H9 (cell line): ENCODE measurements around the gene EDN3. TPM values are rescaled to one million over a fixed set of nuclear protein-coding genes. Genes with fewer than 3 reads are reported as not detected.

Source experiments
- DNase-seq: peaks from one replicate; pipeline ENCODE4 v3.0.0-alpha.2; 2017
- H2AFZ ChIP-seq: one replicate; pipeline ENCODE4 v1.6.1; 2013; ENCODE audit warnings: mild to moderate bottlenecking, low read length, control low read depth, moderate library complexity
- H2AK5ac ChIP-seq: 2 replicates; pipeline ENCODE4 v1.6.1; 2013; ENCODE audit warnings: low read length, control low read depth, mixed read lengths; ENCODE audit not compliant: insufficient read length
- H2BK120ac ChIP-seq: one replicate; pipeline ENCODE4 v1.6.1; 2013; ENCODE audit warnings: low read depth, mild to moderate bottlenecking, low read length, control low read depth, inconsistent platforms; ENCODE audit not compliant: poor library complexity, severe bottlenecking
- H2BK12ac ChIP-seq: 2 replicates; pipeline ENCODE4 v1.6.1; 2013; ENCODE audit warnings: low read length, control low read depth, mixed read lengths, low read depth; ENCODE audit not compliant: insufficient read length
- H2BK15ac ChIP-seq: 2 replicates; pipeline ENCODE4 v1.6.1; 2013; ENCODE audit warnings: low read depth, low read length, control low read depth
- H2BK20ac ChIP-seq: one replicate; pipeline ENCODE4 v1.6.1; 2013; ENCODE audit warnings: low read depth, mild to moderate bottlenecking, low read length, control low read depth, inconsistent platforms; ENCODE audit not compliant: poor library complexity, severe bottlenecking
- H2BK5ac ChIP-seq: 2 replicates; pipeline ENCODE4 v1.6.1; 2013; ENCODE audit warnings: low read length, control low read depth, mixed read lengths; ENCODE audit not compliant: insufficient read length
- H3K14ac ChIP-seq: 2 replicates; pipeline ENCODE4 v1.6.1; 2013; ENCODE audit warnings: low read length, control low read depth; ENCODE audit not compliant: insufficient read depth
- H3K18ac ChIP-seq: 2 replicates; pipeline ENCODE4 v1.6.1; 2013; ENCODE audit warnings: low read depth, mild to moderate bottlenecking, mixed read lengths, low read length, control low read depth; ENCODE audit not compliant: insufficient read length
- H3K23ac ChIP-seq: 2 replicates; pipeline ENCODE4 v1.6.1; 2013; ENCODE audit warnings: low read length, control low read depth, mixed read lengths, low read depth; ENCODE audit not compliant: insufficient read length
- H3K23me2 ChIP-seq: 2 replicates; pipeline ENCODE4 v1.6.1; 2013; ENCODE audit warnings: low read depth, mild to moderate bottlenecking, mixed read lengths, low read length, control low read depth; ENCODE audit not compliant: insufficient read length, poor library complexity, severe bottlenecking
- H3K27ac ChIP-seq: 2 replicates; pipeline ENCODE4 v1.5.1; 2013; ENCODE audit warnings: low read length, control low read depth, mixed read lengths, low read depth; ENCODE audit not compliant: insufficient read length
- H3K27me3 ChIP-seq: 2 replicates; pipeline ENCODE4 v1.6.1; 2013; ENCODE audit warnings: low read length, control low read depth, inconsistent platforms; ENCODE audit not compliant: insufficient read depth
- H3K4ac ChIP-seq: 2 replicates; pipeline ENCODE4 v1.6.1; 2013; ENCODE audit warnings: low read depth, mild to moderate bottlenecking, control low read depth, inconsistent platforms, low read length, moderate library complexity
- H3K4me1 ChIP-seq: 2 replicates; pipeline ENCODE4 v1.6.1; 2013; ENCODE audit warnings: low read length, control low read depth, inconsistent platforms; ENCODE audit not compliant: insufficient read depth
- H3K4me2 ChIP-seq: 2 replicates; pipeline ENCODE4 v1.6.1; 2013; ENCODE audit warnings: low read length, control low read depth, mixed read lengths; ENCODE audit not compliant: insufficient read length, insufficient read depth
- H3K56ac ChIP-seq: 2 replicates; pipeline ENCODE4 v1.6.1; 2013; ENCODE audit warnings: low read depth, mild to moderate bottlenecking, mixed read lengths, low read length, control low read depth; ENCODE audit not compliant: insufficient read length
- H3K79me1 ChIP-seq: 2 replicates; pipeline ENCODE4 v1.6.1; 2013; ENCODE audit warnings: low read depth, mild to moderate bottlenecking, moderate library complexity, low read length, control low read depth, inconsistent platforms; ENCODE audit not compliant: insufficient read depth, poor library complexity, severe bottlenecking
- H3K79me2 ChIP-seq: 2 replicates; pipeline ENCODE4 v1.6.1; 2013; ENCODE audit warnings: low read length, control low read depth, inconsistent platforms; ENCODE audit not compliant: insufficient read depth
- H3K9ac ChIP-seq: 2 replicates; pipeline ENCODE4 v1.6.1; 2013; ENCODE audit warnings: low read length, control low read depth, mixed read lengths; ENCODE audit not compliant: insufficient read length; ENCODE audit errors: extremely low read depth
- H3K9me3 ChIP-seq: one replicate; pipeline ENCODE4 v1.6.1; 2013; ENCODE audit warnings: low read depth, low read length, inconsistent platforms; ENCODE audit not compliant: control insufficient read depth
- H3T11ph ChIP-seq: one replicate; pipeline ENCODE4 v1.6.1; 2013; ENCODE audit warnings: mild to moderate bottlenecking, low read length, control low read depth, inconsistent platforms
- H4K20me1 ChIP-seq: one replicate; pipeline ENCODE4 v1.6.1; 2013; ENCODE audit not compliant: control insufficient read depth, insufficient read length, insufficient read depth
- H4K5ac ChIP-seq: 2 replicates; pipeline ENCODE4 v1.6.1; 2013; ENCODE audit warnings: low read depth, mild to moderate bottlenecking, mixed read lengths, low read length, control low read depth; ENCODE audit not compliant: insufficient read length
- H4K8ac ChIP-seq: replicated peaks from 2 replicates; pipeline ENCODE4 v1.6.1; 2013; ENCODE audit warnings: low read length, control low read depth, mixed read lengths, low read depth; ENCODE audit not compliant: insufficient read length
- H4K91ac ChIP-seq: 2 replicates; pipeline ENCODE4 v1.6.1; 2013; ENCODE audit warnings: low read depth, mild to moderate bottlenecking, moderate library complexity, mixed read lengths, low read length, control low read depth; ENCODE audit not compliant: insufficient read length
- H3K27ac Mint-ChIP-seq, 3 experiments: 2 replicates in 2 of 3; 3 replicates in 1 of 3; pipeline ENCODE4 v1.8.0; 2020 to 2021; ENCODE audit warnings: mixed read lengths in 3 of 3, mild to moderate bottlenecking in 1 of 3, moderate library complexity in 1 of 3
- H3K27me3 Mint-ChIP-seq: 2 replicates; pipeline ENCODE4 v1.8.0; 2021; ENCODE audit warnings: low read depth, mild to moderate bottlenecking, moderate library complexity, mixed read lengths
- H3K36me3 Mint-ChIP-seq, 3 experiments: 2 replicates in 2 of 3; 3 replicates in 1 of 3; pipeline ENCODE4 v1.8.0; 2020 to 2021; ENCODE audit warnings: low read depth in 3 of 3, mixed read lengths in 3 of 3; ENCODE audit not compliant: insufficient read depth in 1 of 3
- H3K4me1 Mint-ChIP-seq, 2 experiments: 2 replicates each; pipeline ENCODE4 v1.8.0; 2020; ENCODE audit warnings: mixed read lengths in 2 of 2
- H3K4me3 Mint-ChIP-seq, 2 experiments: 2 replicates in 1 of 2; 3 replicates in 1 of 2; pipeline ENCODE4 v1.8.0; 2020 to 2021; ENCODE audit warnings: mild to moderate bottlenecking in 2 of 2, mixed read lengths in 2 of 2, moderate library complexity in 1 of 2
- H3K9me3 Mint-ChIP-seq, 2 experiments: 2 replicates in 1 of 2; 3 replicates in 1 of 2; pipeline ENCODE4 v1.8.0; 2020; ENCODE audit warnings: mild to moderate bottlenecking in 2 of 2, mixed read lengths in 2 of 2, moderate library complexity in 1 of 2
- WGBS: extraction: QIAGEN DNeasy Blood & Tissue Kit; methylation state at CpG from one replicate; pipeline ENCODE4 v1.1.7; 2013; ENCODE audit warnings: missing lambda C conversion rate, low lambda C conversion rate, mixed read lengths; ENCODE audit not compliant: insufficient read length; ENCODE audit errors: extremely low coverage; 5-methylcytosine and 5-hydroxymethylcytosine counted together
- total RNA-seq: library from RNA; stranded (reverse); gene quantifications from 2 replicates; pipeline ENCODE4 v1.2.1, GENCODE V29; 2021
- TF ChIP-seq, protein P1 (sequence below): fragments of 200-600 bp; sonication (generic); conservative IDR thresholded peaks from 3 replicates; pipeline ENCODE4 v1.8.0; 2021; ENCODE audit warnings: antibody characterized with exemption, mild to moderate bottlenecking

The EDN3 gene
- total RNA-seq, 1 experiment from 2014 or later, result 0.20 TPM

DNA sequence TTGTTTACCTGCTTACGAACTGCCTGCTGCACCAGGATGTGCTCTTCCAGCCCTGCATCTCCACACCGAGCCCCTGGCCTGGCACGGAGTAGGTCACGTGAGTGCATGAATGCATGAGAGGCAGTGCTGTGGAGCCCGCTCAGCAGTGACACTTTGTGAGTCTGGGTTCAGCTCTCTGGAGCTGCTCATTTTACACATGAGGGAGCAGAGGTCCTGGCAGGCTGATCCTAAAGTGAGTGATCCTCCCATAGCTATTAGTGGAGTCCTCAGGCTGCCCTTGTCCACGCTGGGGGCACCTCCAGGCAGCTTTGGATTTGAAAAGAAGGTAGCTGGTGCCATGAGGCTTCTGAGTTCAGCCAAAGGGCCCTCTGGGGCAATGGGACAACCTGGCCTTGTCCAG lies 64.2 kb downstream of the EDN3 start:
- TF ChIP-seq, protein P1, sequence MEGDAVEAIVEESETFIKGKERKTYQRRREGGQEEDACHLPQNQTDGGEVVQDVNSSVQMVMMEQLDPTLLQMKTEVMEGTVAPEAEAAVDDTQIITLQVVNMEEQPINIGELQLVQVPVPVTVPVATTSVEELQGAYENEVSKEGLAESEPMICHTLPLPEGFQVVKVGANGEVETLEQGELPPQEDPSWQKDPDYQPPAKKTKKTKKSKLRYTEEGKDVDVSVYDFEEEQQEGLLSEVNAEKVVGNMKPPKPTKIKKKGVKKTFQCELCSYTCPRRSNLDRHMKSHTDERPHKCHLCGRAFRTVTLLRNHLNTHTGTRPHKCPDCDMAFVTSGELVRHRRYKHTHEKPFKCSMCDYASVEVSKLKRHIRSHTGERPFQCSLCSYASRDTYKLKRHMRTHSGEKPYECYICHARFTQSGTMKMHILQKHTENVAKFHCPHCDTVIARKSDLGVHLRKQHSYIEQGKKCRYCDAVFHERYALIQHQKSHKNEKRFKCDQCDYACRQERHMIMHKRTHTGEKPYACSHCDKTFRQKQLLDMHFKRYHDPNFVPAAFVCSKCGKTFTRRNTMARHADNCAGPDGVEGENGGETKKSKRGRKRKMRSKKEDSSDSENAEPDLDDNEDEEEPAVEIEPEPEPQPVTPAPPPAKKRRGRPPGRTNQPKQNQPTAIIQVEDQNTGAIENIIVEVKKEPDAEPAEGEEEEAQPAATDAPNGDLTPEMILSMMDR, result no peak
- Histone ChIP-seq H3K4me1 (no peaks in the 10 kb centered on the region), H2AK5ac (no peak overlapping the region)

More for the DNA sequence above, 64.2 kb downstream of the EDN3 start:
- Histone ChIP-seq H2AFZ (no peak overlapping the region), H3K9me3 (no peaks in the 10 kb centered on the region), H2BK20ac (no peak overlapping the region), H3K23ac (no peak overlapping the region), H2BK5ac (no peak overlapping the region), H2BK12ac (no peak overlapping the region), H4K91ac (no peak overlapping the region), H4K20me1 (no peaks in the 10 kb centered on the region), H3K56ac (no peak overlapping the region), H3K4ac (no peak overlapping the region), H3K14ac (no peak overlapping the region), H3K27ac (no peak overlapping the region), H4K8ac (no peak overlapping the region), H3K27me3 (no peaks in the 10 kb centered on the region), H2BK120ac (no peak overlapping the region), H3K79me2 (no peaks in the 10 kb centered on the region), H2BK15ac (no peak overlapping the region), H4K5ac (no peak overlapping the region), H3K18ac (no peak overlapping the region), H3K23me2 (no peaks in the 10 kb centered on the region), H3K9ac (no peak overlapping the region), H3T11ph (no peak overlapping the region), H3K79me1 (no peaks in the 10 kb centered on the region), H3K4me2 (no peak overlapping the region)
- peaks cover 8 to 28% of the 10 kb centered on the region in 2 experiments for H3K4me1 Mint-ChIP-seq
- no peaks in the 10 kb centered on the region for H3K36me3 Mint-ChIP-seq
- H3K27me3 Mint-ChIP-seq, result peaks cover 19% of the 10 kb centered on the region
- H3K9me3 Mint-ChIP-seq, result no peaks in the 10 kb centered on the region
- WGBS, result no CpG with 5 or more reads among the region's 6 CpGs
- DNase-seq, result no peak
- H3K4me3 Mint-ChIP-seq, result no peak overlapping the region
- no peak overlapping the region for H3K27ac Mint-ChIP-seq
